ENCODE results near the gene FAM156A. TPM values are rescaled to one million over a fixed set of nuclear protein-coding genes. Genes with fewer than 3 reads are reported as not detected.
A peak's percentile ranks its signal among the peaks of the same experiment; 100 is the strongest.
"Not testable (repeated sequence)": the region's sequence is repeated elsewhere in the genome, so short reads cannot be mapped to it uniquely, and the experiment has no call there.

FAM156A gene
- total RNA-seq, 1 experiment from 2014 or later: 48.2 TPM

DNA sequence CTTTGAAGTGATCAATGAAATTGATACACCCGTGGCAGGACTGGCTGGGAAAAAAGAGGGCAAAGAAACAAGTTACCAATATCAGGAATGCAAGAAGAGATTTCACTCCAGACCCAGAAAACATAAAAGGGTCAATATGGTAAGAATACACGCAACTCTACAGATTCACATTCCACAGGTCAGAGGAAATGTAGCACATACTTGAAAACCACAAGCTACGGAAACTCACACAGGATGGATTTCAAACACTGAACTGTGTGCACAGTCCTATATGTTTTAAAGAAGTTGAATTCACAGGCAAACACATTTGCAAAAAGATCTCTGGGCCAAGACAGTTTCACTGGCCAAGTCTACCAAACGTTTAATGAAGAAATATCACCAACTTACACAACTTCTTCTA lies 9.0 kb downstream of the FAM156A start:
- BruUV-seq (replicated peaks); POLR2A ChIA-PET (ENCODE audit: low non-redundant PET); DNase-seq (ENCODE audit: low spot score); H3K36me3 ChIP-seq (ENCODE audit: insufficient read depth, low read length, poor library complexity, severe bottlenecking); H3K27ac ChIP-seq (ENCODE audit: low read depth, low read length, poor library complexity, severe bottlenecking); H3K9me3 ChIP-seq (ENCODE audit: low read depth, low read length, poor library complexity, severe bottlenecking); intact Hi-C loops (cut with micrococcal nuclease; ENCODE audit: unreplicated experiment); H3K27me3 ChIP-seq (replicated peaks; ENCODE audit: insufficient read depth, low read depth, low read length, poor library complexity); CTCF ChIA-PET; H3K4me3 ChIP-seq (ENCODE audit: low read depth, low read length, poor library complexity, severe bottlenecking); H3K4me1 ChIP-seq (ENCODE audit: insufficient read depth, low read length, poor library complexity, severe bottlenecking): not testable (repeated sequence)

DNA sequence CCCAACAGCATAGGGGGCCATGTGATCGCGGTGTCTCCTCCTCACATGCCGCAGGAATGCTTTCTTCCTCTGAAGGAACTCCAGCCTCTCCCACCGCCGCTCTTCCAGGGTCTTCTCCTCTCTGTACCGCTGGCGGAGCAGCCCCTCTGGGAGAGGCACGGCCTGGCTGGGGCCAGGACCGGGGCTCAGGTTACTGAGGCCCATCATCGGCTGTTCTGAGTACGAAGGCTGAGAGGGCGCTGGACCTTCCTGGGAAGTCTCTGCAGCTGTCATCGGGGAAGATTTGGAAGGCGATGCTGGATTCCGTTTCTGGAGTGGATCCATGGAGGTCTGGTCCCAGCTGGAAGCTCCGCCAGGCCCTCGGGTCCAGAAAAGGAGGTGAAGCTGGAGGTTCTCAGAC lies 10.1 kb downstream of the FAM156A start:
- H3K4me1 ChIP-seq (ENCODE audit: insufficient read depth, low read length, poor library complexity, severe bottlenecking); H3K36me3 ChIP-seq (ENCODE audit: insufficient read depth, low read length, poor library complexity, severe bottlenecking); H3K27me3 ChIP-seq (replicated peaks; ENCODE audit: insufficient read depth, low read depth, low read length, poor library complexity); H3K9me3 ChIP-seq (ENCODE audit: low read depth, low read length, poor library complexity, severe bottlenecking); H3K27ac ChIP-seq (ENCODE audit: low read depth, low read length, poor library complexity, severe bottlenecking); DNase-seq (ENCODE audit: low spot score); CTCF ChIA-PET; intact Hi-C loops (cut with micrococcal nuclease; ENCODE audit: unreplicated experiment); POLR2A ChIA-PET (ENCODE audit: low non-redundant PET); BruUV-seq (replicated peaks); H3K4me3 ChIP-seq (ENCODE audit: low read depth, low read length, poor library complexity, severe bottlenecking): not testable (repeated sequence)

DNA sequence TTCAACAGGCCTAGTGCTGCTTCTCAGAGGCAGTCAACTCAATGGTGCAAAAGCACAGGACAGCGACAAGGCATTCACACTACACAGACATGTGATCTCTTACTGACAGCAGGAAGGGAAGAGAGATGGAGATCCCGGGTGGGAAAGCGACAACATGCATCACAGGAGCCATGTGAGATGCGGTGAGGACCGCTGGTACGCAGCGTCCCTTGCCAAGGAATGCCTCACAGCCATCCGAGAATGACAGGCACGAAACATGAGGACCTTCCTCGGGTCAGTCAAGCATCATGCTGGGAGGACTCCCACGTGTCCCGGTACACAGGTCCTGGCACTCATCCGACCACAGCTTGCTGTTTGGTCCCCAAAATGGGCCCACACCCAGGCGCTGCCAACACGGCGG lies 10.8 kb downstream of the FAM156A start:
- POLR2A ChIA-PET (ENCODE audit: low non-redundant PET); CTCF ChIA-PET; DNase-seq (ENCODE audit: low spot score); H3K9me3 ChIP-seq (ENCODE audit: low read depth, low read length, poor library complexity, severe bottlenecking); H3K4me3 ChIP-seq (ENCODE audit: low read depth, low read length, poor library complexity, severe bottlenecking); H3K27ac ChIP-seq (ENCODE audit: low read depth, low read length, poor library complexity, severe bottlenecking); intact Hi-C loops (cut with micrococcal nuclease; ENCODE audit: unreplicated experiment); H3K36me3 ChIP-seq (ENCODE audit: insufficient read depth, low read length, poor library complexity, severe bottlenecking); BruUV-seq (replicated peaks); H3K27me3 ChIP-seq (replicated peaks; ENCODE audit: insufficient read depth, low read depth, low read length, poor library complexity); H3K4me1 ChIP-seq (ENCODE audit: insufficient read depth, low read length, poor library complexity, severe bottlenecking): not testable (repeated sequence)

DNA sequence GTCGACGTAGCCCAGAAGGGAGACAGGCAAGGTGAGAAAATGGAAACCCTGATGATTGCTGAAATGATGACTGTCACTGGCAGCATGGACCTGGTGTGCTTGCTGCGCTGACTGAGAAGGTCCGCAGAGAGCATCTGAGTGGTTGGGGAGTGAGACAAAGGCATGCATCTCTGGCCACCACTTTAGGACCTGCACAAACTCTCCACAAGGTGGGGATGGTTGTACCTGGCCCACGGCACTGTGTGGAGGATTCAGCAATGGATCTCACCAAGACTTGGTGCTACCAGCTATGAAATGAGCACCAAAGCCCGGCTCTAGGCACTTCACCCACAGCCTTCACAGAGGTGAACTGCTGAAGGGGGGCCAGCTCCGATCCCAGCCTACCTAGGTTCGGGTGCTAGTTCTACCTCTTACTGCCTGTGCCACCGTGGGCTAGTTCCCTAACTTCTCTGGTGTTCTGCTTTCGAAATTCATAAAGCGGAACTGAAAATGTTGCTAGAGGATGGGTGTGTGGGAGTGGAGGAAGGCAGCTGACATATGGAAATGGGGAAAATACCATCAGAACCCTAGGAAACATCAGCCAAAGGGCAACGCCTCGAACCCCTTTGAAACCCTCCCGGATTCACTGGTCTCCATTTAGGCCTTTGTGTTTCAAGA lies 12.4 kb downstream of the FAM156A start:
- H3K27ac ChIP-seq (ENCODE audit: low read depth, low read length, poor library complexity, severe bottlenecking); CTCF ChIA-PET; DNase-seq (ENCODE audit: low spot score); BruUV-seq (replicated peaks); intact Hi-C loops (cut with micrococcal nuclease; ENCODE audit: unreplicated experiment); H3K36me3 ChIP-seq (ENCODE audit: insufficient read depth, low read length, poor library complexity, severe bottlenecking); H3K4me1 ChIP-seq (ENCODE audit: insufficient read depth, low read length, poor library complexity, severe bottlenecking); H3K9me3 ChIP-seq (ENCODE audit: low read depth, low read length, poor library complexity, severe bottlenecking); H3K27me3 ChIP-seq (replicated peaks; ENCODE audit: insufficient read depth, low read depth, low read length, poor library complexity); H3K4me3 ChIP-seq (ENCODE audit: low read depth, low read length, poor library complexity, severe bottlenecking); POLR2A ChIA-PET (ENCODE audit: low non-redundant PET): not testable (repeated sequence)

DNA sequence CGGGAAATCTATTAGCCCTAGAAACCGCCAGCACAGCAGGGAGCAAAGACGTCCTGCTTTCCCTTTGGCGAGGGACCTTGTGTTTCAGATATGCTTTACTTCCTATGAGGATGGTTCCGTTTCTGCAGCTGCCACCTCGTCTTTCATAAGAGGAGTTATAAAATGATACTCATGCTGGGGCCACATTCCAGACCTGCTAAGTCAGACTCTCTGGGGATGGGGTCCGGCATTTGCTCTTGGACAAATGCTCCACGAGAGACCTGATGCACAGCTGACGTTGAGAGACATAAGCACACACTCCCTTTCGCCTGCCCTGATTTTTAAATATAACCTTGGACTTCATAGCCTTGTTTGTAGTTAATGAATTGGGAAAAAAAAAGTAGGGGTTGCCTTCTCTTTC lies 16.6 kb downstream of the FAM156A start:
- POLR2A ChIA-PET (ENCODE audit: low non-redundant PET); H3K4me3 ChIP-seq (ENCODE audit: low read depth, low read length, poor library complexity, severe bottlenecking); intact Hi-C loops (cut with micrococcal nuclease; ENCODE audit: unreplicated experiment): not testable (repeated sequence)

DNA sequence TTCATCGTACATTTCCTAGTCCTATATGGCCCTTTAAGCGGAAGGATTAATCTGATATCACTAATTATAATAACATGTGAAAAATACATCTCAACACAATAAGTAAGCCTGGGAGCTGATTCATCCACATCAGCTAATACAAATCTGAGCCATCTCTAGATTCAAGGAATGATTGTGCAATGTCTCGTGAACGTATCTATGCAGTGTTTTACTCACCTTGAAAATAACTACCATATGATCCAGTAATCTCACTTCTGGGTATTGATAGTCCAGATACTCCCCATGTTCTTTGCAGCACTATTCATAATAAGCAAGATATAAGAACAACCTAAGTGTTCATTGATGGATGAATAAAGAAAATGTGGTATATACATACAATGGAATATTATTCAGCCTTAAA lies 17.6 kb downstream of the FAM156A start:
- H3K9me3 ChIP-seq (ENCODE audit: low read depth, low read length, poor library complexity, severe bottlenecking); POLR2A ChIA-PET (ENCODE audit: low non-redundant PET); BruUV-seq (replicated peaks); intact Hi-C loops (cut with micrococcal nuclease; ENCODE audit: unreplicated experiment); CTCF ChIA-PET; H3K36me3 ChIP-seq (ENCODE audit: insufficient read depth, low read length, poor library complexity, severe bottlenecking); H3K4me3 ChIP-seq (ENCODE audit: low read depth, low read length, poor library complexity, severe bottlenecking); H3K27ac ChIP-seq (ENCODE audit: low read depth, low read length, poor library complexity, severe bottlenecking); H3K27me3 ChIP-seq (replicated peaks; ENCODE audit: insufficient read depth, low read depth, low read length, poor library complexity); DNase-seq (ENCODE audit: low spot score); H3K4me1 ChIP-seq (ENCODE audit: insufficient read depth, low read length, poor library complexity, severe bottlenecking): not testable (repeated sequence)

More for the DNA sequence above, 16.6 kb downstream of the FAM156A start:
- H3K9me3 ChIP-seq (ENCODE audit: low read depth, low read length, poor library complexity, severe bottlenecking); DNase-seq (ENCODE audit: low spot score); CTCF ChIA-PET; BruUV-seq (replicated peaks); H3K4me1 ChIP-seq (ENCODE audit: insufficient read depth, low read length, poor library complexity, severe bottlenecking); H3K36me3 ChIP-seq (ENCODE audit: insufficient read depth, low read length, poor library complexity, severe bottlenecking); H3K27me3 ChIP-seq (replicated peaks; ENCODE audit: insufficient read depth, low read depth, low read length, poor library complexity); H3K27ac ChIP-seq (ENCODE audit: low read depth, low read length, poor library complexity, severe bottlenecking): not testable (repeated sequence)

DNA sequence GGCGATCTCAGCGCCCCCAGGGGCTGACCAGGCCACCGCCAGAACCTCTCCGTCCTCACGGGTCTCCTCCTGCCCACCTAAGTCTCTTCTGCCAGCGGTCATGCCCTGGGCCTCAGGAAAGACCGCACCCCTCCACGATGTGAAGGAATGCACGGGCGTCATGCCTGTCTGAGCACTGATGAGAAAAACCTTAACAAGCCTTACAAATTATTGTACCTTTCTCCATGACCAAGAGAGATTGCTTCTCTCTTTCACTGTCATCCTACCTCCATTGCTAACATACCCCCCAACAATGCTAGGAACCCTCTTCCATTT lies 22.9 kb downstream of the FAM156A start:
- peak overlapping the region; percentile 70 for H3K4me3 ChIP-seq (ENCODE audit: low read depth, low read length, poor library complexity, severe bottlenecking)
- peak overlapping the region; percentile 97 for H3K27ac ChIP-seq (ENCODE audit: low read depth, low read length, poor library complexity, severe bottlenecking)
- intact Hi-C loops (cut with micrococcal nuclease; ENCODE audit: unreplicated experiment); H3K9me3 ChIP-seq (ENCODE audit: low read depth, low read length, poor library complexity, severe bottlenecking); POLR2A ChIA-PET (ENCODE audit: low non-redundant PET); H3K36me3 ChIP-seq (ENCODE audit: insufficient read depth, low read length, poor library complexity, severe bottlenecking); DNase-seq (ENCODE audit: low spot score); H3K27me3 ChIP-seq (replicated peaks; ENCODE audit: insufficient read depth, low read depth, low read length, poor library complexity); H3K4me1 ChIP-seq (ENCODE audit: insufficient read depth, low read length, poor library complexity, severe bottlenecking): not testable (repeated sequence)
- TSS peak; percentile 100 for BruUV-seq (replicated peaks)
- CTCF ChIA-PET: interaction anchor here (0.6 kb wide), 1 partner anchor 674 kb away, joined by 3 read pairs; no protein-coding TSS in a partner anchor
